ELF-1 (cell line): Measurements from ENCODE around the gene WDR83.

Experiments
- DNase-seq: peaks from one replicate; pipeline ENCODE4 v3.0.0-alpha.2; 2016; ENCODE audit warnings: low read depth, low spot score

The WDR83 gene

DNA sequence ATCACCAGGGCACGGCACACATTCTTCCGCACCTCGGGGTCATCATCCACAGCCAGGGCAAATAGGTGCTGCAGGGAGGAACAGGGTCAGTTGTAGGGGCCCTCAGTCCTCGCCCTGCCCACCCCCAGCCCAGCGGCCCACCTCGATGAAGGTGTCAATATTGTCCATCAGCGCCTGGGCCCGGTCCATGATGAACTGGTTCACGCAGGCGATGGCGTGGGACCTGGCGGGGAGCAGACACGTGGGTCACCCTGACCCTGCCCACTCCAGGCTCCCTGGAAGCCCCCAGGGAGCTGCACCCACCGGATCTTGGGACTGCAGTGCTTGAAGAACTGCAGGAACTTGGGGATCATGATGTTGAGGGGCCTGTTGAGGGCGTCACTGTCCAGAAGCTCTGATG, 48.5 kb downstream of the WDR83 start:
- no peak for DNase-seq

DNA sequence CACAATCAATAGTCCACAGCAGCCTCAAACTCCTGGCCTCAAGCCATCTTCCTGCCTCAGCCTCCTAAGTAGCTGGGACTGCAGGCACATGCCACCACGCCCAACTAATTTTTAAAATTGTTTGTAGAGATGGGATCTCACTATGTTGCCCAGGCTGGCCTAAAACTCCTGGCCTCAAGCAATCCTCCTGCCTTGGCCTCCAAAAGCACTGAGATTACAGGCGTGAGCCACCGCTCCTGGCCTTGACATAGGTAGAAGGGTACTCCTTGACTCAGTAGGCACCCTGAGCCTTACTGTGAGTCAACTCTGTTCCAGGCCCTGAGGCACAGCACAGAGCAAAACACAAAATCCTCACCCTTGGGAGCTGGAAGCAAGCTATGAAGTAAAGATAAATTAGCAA, 49.3 kb downstream of the WDR83 start:
- no peak for DNase-seq

DNA sequence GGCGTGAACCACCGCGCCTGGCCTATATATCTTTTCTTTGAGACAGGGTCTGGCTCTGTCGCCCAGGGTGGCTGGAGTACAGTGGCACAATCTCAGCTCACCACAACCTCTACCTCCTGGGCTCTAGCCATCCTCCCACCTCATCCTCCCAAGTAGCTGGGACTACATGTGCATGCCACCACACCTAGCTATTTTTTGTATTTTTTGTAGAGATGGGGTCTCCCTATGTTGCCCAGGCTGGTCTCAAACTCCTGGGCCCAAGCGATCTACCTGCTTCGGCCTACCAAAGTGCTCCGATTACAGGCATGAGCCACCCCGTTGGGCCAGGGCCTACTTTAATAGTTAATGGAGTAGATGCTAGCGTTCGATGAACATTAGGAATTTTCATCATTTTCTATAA, 53.7 kb downstream of the WDR83 start:
- DNase-seq = no peak

DNA sequence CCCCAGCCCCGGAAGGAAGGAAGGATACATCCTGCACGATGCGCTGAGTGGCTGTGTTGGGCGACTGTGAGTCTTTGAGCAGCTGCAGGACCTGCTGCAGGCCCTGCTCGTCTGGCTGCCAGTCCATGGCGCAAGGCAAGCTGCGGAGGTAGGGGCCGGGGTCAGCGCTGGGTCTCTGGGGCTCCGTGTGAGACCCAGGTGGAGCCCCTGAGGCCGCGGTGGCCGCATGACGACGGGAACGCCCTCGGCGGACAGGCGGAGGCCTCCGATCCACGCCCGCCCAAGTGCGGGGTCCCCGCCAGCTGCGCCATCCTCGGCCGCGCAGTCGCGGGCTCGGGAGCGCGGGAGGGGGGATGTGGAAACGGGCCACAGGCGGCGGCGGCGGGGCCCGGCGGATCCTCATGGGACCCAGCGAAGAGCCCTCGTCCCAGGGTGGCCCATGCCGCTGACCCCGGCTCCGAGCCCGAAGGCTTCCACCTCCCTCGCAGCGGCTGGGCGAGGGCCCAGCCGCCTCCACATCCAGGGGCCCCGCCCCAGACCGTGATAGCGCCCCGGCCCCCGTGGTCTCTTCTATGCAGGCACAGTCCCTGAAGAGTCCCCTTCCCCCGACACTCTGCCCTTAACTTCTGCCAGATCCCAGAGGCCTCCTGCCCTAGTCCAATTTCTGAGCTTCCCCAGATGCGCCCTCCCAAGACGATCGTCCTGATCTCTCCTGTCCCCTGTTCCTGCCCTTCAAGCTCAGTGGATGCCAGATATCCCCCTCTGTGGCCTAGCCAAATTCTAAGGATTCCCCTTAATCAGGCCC, 54.4 kb downstream of the WDR83 start:
- DNase-seq = peak; percentile 27

DNA sequence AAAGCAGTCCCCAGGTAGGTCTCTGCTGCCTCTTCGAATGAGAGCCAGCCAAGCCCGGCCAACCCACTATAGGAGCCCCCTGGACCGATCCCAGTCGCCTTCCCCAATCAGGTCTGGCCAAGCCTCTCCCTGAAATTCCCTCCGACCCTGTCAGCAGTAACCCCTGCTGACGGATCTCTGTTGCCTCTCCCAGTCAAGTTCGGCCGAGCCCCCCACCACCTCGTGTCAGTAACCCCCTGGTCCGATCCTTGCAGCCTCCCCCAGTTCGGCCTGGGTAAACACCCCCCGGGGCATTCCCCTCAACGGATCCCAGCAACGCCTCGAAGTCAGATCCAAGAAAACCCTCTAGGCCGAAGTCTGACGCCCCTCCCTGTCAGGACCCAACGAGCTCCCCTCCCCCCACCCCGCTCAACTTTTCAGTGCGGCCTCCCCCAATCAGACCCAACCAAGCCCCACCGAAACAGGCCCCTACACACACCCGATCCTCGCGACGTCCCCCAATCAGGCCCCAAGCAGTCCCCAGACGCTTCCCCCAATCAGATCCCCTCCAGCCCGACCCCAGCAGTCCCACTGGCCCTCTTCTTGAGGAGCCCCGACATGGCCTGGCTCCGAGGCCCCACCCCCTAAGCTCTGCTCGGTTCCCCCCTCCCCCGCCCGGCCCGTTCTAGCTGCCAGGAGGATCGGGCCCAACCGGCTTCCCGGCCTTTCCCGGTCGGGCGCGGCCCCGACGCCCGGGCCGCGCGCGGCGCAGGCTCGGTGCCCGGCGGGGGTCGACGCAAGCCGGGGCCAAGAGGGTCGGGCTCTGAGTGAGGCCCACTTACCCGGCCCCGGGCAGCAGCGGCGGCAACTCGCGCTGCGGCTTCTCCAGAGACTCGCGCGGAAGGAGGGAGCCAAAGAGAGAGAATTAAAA, 55.3 kb downstream of the WDR83 start:
- peak; percentile 66 for DNase-seq

DNA sequence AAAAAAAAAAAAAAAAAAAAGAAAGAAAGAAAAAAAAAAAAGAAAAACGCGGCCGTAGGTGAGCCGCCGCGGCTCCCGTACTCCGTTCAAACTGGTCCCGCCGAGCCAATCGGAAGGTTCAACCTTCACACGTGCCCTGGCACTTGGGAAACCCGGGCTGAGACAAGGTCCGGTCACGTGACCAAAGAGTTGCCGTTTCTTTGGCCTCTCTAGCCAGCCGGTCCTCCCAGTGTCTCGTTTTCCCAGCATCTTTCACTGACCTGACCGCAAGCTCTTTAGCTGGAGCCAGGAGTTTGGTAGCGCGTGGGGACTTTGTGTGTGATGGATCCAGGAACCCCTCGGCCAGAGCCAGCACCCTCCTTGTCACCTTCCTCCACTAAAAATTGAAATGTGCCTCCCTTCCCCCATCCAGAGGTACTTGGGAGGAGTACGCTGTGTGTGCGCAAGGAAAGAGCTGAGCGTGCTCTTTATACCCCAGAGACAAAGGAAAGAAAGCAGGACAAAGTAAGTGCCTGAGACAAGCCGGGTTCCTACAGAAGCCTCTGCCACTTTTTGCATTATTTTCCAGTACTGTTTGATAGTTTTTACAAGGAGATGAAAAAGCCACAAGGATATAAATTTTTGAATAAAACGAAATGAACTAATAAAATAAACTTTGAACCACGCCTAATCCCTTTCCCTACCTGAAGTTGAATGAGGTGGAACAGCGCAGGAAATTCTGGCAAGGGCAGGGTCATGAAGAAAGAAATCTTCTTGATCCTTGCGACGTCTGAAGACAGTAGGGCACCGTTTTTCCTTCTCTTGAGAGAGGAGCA, 56.2 kb downstream of the WDR83 start:
- peak; percentile 98 for DNase-seq

DNA sequence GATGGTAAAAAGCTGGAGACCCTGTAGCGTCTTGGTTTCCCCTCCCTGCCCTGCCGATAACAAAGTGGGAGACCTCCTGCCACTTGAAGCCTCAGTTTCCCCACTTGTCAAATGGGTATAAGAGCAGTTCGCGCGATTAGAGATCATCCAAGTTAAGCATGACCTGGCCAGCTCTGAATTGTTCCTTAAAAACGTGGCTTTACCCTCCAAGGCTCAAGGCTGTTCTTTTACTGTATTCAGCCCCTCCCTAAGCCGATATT, 56.7 kb downstream of the WDR83 start:
- no peak for DNase-seq

- DNase-seq = peak; percentile 89
Observed at GRCh38 chr19:12723641-12724426, 57.2 kb downstream of the WDR83 start, which contains the start of gene TNPO2. Gene TNPO2 (minus strand): TSS chr19:12723932. CDS start chr19:12720977, 2,955 bp downstream.
